AG10803 (cell line): ENCODE data around the gene MLYCD.

Source experiments
- DNase-seq: peaks from one replicate; pipeline ENCODE4 v3.0.0; 2010; ENCODE audit warnings: low read depth
- H3K4me3 ChIP-seq: 2 replicates; pipeline ENCODE4 v1.5.1; 2011; ENCODE audit warnings: mild to moderate bottlenecking, low read length, control low read depth
- CTCF ChIP-seq: conservative IDR thresholded peaks from 2 replicates; pipeline ENCODE4 v1.5.1; 2011; ENCODE audit warnings: mild to moderate bottlenecking, low read length, control low read depth, inconsistent platforms

MLYCD gene

GRCh38 chr16:83886199-83886971 is 12.5 kb upstream of the MLYCD start:
- H3K4me3 ChIP-seq, result no peak overlapping the region

GRCh38 chr16:83887080-83887479 is 11.8 kb upstream of the MLYCD start:
- no peak overlapping the region for H3K4me3 ChIP-seq
- peak; percentile 23 for DNase-seq
- peak; percentile 44 for TF ChIP-seq CTCF

More at GRCh38 chr16:83886199-83886971, 12.5 kb upstream of the MLYCD start:
- no peak for TF ChIP-seq CTCF
- DNase-seq, result no peak

DNA sequence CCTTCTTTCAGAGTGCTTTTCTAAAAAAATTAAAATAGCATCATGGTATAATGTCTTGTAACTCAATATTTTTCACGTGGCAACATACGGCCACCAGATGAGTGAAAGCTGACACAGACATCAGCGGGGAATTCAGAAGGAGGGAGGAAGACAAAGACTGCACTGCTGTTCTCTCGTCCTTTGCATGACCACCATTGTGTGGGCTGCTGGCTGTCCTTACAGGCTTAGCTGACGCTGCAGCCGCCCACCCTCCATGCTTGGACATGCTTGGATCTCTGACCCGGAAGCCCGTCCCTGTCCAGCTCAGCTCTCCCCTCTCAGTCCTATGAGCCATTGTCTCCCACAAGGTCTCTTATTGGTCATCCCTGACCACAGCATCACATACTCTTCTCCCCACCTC is 11.4 kb upstream of the MLYCD start:
- no peak overlapping the region for H3K4me3 ChIP-seq
- peak; percentile 16 for DNase-seq
- no peak for TF ChIP-seq CTCF

DNA sequence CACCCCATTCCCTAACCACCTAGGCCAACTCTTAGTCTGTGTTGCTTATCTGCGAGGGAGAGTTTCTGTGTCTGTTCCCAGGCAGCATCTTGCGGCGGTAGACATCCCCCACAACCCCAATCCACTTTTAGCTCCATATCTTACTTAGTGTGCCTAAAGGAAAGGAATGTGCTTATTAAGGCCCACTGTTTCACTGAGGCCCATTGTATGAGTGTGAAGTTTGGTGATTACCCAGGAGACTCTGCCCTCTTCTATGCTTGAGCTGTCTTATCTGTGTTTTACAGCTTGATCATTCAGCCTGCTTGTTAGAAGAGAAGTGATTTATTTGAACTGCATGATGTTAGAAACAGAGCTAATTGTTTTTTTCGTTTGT is 10.3 kb upstream of the MLYCD start:
- DNase-seq, result no peak
- no peak overlapping the region for H3K4me3 ChIP-seq
- TF ChIP-seq CTCF, result no peak

DNA sequence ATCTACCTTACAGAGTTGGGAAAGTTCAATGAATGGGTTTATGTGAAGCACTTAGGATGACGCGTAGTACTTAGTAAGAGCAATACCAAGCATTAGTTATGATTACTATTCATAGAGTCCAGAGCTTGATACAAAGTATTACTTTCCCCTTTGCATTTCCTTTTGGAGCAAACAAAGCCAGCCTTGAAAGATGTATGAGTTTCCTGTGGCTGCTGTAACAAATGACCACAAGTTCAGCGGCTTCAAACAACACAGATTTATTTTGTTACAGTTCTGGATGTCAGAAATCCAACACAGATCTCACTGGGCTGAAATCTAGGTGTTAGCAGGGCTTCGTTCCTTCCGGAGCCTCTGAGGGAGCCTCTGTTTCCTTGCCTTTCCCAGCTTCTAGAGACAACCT is 8.6 kb upstream of the MLYCD start:
- no peak for TF ChIP-seq CTCF
- no peak for DNase-seq
- no peak overlapping the region for H3K4me3 ChIP-seq

- DNase-seq, result no peak
- TF ChIP-seq CTCF, result no peak
- H3K4me3 ChIP-seq, result no peak overlapping the region
Observed at GRCh38 chr16:83891742-83892141, 7.2 kb upstream of the MLYCD start.

DNA sequence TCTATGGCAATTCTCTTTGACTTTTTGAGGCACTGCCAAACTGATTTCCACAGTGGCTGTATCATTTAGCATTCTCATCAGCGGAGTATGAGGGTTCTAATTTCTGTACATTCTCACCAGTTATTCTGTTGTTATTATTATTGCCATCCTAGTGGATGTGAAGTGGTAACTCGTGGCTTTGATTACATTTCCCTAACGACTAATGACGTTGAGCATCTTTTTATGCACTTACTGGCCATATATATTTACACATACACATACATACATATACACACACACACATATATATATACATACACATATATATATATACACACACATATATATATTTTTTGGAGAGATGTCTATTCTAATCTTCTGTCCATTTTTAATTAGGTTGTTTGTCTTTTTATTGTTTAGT is 3.7 kb upstream of the MLYCD start:
- no peak overlapping the region for H3K4me3 ChIP-seq
- TF ChIP-seq CTCF, result no peak
- DNase-seq, result no peak
